GM21576 (cell line): ENCODE results near the gene TKFC.
A peak's percentile ranks its signal among the peaks of the same experiment; 100 is the strongest.

Source experiments
- ATAC-seq: cut with Tn5 transposase; IDR thresholded peaks from one replicate; pipeline ENCODE4 v1.9.1; 2021; ENCODE audit warnings: mild to moderate bottlenecking, moderate library complexity; ENCODE audit not compliant: unreplicated experiment

The TKFC gene

GRCh38 chr11:61332797-61333549, at the start of gene TKFC, which contains the start of gene DDB1:
Gene TKFC, plus strand, starts transcription at chr11:61333228. Its CDS starts 1,501 bp downstream, at chr11:61334729.
Gene DDB1, minus strand, starts transcription at chr11:61333105. Its CDS starts 137 bp downstream, at chr11:61332968.
- ATAC-seq = peak; percentile 83

DNA sequence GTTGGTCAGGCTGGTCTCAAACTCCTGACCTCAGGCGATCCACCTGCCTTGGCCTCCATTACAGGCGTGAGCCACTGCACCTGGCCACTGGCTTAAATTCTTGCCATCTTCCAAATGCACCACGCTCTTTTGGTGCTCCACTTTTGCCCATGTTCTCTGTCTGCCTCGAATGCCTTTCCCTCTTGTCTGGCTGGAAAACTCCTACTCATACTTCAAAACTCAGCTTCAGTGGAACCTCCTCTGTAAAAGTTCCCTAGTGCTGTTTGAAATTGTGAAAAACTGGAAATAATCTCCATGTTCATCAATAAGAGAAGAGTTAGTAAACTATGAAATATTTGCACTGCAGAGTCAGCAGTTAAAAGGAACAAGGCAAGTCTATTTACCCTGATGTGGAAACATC, 49.4 kb upstream of the TKFC start:
- no peak for ATAC-seq

GRCh38 chr11:61287338-61287977, 45.6 kb upstream of the TKFC start:
- ATAC-seq = no peak

DNA sequence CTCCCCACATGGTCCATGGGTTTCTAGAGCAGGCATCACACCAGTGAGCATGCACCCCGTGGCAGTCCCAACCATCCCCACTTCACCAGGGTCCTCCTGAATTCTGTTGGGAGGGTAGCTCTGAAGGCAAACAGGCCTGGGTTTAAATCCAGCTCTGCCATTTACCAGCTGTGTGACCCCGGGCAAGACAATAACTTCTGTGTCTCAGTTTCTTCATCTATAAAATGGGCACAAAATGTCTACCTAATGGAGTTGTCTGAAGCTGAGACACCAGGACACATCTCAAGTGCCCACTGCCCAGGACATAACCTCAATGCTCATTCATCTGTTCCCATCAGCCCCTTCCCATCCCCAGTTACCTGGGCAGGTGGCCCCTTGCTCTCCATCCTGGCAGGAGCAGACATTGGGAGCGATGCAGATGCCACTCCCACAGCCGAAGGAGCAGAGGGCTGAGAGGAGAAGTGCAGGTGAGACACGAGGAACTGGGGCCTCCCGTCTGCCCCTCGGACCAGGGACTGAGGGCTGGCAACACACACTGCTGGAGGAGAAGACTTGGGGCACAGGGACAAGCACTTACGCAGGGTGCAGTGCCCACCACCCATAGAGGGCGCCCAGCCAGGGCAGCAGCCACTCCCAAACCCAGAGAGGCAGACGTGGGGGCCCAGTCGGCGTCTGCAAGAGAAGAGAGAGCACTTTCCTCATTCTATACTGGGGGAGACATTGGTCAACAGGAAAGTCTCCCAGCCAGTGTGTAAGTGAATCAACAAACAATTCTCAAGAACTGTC, 41.9 kb upstream of the TKFC start:
- ATAC-seq = no peak

DNA sequence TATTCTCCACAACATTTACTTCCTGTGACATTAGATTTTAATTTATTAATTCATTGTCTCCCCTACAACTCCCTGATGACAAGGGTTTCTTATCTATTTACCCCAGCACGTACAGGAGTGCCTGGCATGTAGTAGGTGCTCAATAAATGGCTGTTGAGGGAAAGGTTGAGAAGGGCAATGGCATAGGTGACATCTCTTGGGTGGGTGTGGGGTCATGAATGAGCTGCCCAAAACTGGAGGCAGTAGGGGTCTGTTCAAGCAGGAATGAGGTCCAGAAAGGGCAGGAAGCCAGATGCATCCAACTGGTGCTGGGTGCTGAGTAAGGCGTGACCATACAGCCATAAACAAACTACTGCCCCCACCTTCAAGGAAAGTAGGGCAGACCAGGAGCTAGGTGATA, 40.7 kb upstream of the TKFC start:
- ATAC-seq = no peak

DNA sequence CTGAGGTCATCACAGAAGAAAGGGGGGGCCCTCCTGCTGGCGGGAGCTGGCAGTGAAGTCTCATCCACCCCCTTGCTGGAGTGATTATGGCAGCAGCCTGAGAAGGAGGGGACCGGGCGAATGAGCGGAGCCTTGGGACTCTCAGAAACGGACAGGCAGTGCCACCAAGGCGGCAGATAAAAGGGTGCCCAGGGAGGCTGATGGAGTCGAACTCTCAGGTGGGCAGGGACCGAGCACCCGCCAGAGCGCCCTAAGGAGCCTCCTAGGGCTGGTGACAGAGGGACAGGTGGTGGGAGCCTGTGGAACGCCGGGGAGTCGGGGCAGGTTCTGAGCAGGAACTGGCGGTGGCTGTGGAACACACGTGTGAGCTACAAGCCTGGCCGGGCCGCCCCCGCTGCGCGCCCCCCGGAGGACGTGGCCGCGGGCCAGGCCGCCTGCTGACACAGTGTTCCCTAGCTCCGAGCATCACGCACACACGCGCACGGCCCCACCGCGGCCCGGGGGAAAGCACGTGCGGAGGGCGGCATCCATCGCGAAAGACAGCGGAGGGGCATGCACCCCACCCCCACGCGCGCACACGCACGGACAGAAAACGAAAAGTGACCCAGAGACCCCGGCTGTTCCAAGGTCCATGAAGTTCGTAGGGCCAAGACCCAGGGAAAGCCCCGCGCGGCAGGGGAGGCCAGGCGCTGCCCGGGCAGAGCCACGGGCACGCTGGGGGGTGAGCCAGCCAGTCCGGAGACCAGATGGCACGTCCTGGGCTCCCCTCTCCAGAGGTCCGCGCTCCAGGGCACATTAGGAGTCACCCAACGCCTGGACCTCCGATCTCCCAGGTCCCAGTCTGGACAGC, 38.9 kb upstream of the TKFC start:
- ATAC-seq = peak; percentile 33

DNA sequence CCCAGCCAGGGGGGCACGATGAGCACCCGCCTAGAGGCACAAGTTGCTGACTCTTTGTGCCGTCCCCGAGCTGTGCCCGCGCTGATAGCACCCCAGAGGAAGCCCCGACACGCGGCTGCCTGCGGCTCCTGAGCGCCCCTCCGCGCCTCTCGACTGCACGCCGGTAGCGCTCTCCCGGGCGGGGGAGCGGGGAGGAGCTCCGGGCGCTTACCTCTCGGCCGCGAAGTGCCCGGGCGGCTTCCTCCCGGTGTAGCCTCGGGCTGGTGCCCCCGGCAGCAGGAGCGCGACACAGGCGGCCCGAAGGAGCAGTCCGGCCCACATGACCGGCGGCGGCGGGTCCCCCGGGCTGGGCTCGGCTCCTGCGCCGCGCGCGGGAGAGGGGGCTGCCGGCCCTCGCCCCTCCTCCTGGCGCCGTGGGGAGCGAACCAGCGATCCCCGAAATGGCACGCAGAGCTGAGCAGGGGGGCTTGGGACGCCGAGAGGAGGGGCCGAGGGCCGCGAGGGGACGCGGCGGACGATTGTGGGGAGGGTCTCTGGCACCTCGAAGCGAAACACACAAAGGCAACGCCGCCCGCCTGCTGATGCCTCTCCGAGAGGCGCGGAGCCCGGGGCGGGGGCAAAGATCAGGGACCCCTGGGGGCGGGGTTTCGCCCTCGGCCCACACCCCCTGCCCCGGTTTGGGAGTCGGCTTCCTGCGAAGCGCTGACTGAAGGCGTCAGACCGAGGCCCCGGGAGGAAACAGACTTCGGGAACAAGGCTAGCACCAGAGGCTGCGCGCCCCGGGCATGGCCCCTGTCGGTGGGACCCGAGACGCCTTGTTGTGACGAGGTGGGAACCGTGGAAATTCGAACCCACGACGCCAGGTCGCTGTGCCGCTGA, 38.1 kb upstream of the TKFC start, which contains the start of gene VWCE:
TSS of gene VWCE (minus strand) at position 600 of the 879 bp plus-strand sequence. CDS start at position 321, 279 bp downstream.
- peak; percentile 69 for ATAC-seq

DNA sequence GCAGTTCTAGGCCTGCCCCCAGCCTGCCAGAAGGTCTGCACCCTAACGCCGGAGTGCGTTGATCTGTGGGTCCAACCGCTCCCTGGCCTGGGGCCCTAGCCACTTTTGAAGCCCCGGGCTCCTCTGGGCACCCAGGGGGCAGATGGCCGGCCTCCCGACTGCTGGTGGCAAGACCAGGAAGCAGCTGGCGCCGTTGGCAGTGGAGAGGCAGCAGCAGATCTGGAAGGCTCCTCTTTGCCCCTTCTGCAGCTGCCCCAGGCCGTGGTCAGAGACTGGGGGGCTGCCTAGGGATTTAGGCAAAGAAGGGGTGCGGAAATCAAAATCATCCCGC, 37.5 kb upstream of the TKFC start:
- ATAC-seq = no peak

DNA sequence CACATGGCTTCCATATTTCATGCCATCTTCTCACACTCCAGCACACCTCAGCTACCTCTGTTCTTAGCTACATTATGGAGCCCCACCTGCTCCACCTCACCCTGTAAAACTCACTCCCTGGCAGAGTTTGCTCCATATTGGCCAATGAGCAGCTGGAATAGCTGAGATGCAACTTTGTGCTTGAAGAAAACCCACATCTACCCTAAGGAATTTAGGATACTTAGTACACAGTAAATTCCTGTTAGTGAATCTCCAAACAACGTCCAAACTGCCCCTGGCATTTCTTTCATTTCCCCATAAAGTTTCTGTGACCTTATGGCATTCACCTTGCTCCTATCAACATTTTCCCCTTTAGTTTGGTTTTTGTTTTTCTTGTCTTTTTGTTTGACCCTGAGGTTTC, 35.7 kb upstream of the TKFC start:
- ATAC-seq = no peak

GRCh38 chr11:61297746-61298145, 35.3 kb upstream of the TKFC start:
- no peak for ATAC-seq

DNA sequence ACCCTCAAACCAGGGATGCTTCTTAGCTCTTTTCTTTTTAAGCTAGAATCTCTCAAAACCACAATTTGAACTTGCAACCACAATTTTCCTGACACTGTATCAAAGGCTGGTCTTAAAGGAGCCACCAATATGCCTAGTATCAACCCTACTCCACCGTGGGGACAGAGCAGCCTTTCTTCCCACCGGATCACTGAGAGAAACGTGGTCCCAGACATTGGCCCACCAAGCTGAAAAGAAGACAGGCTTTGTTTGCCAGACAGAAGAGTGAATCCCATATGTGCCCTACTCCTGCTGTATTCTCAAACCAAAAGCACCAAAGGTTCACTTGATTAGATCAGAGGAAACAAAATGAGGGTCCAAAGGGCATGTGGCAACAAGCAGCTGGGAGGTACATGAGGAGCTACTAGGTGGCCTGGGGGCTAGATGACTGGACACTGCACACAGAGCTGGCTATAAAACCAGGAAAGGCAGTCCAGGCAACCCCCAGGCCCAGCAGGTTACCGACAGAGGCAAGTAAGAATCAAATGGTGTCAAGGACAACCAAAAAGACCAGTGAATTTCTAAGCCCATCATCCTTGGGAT, 34.3 kb upstream of the TKFC start:
- no peak for ATAC-seq

GRCh38 chr11:61302550-61302949, 30.5 kb upstream of the TKFC start:
- no peak for ATAC-seq

GRCh38 chr11:61303725-61304124, 29.3 kb upstream of the TKFC start:
- ATAC-seq = no peak

DNA sequence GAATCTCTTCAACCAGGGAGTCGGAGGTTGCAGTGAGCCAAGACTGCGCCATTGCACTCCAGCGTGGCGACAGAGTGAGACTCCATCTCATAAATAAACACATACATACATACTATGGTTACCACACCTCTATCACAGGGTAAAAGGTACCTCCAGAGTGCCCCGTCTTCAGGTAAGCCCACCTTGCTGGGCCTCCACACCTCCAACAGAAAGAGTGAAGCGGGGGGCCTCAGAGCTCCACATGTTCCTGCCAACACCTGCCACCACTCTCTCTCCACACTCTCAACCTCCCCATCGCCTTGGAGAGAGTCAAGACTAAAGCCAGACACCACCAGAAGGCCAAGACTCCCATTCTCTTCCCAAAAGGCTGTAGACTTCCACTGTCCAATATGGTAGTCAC, 27.6 kb upstream of the TKFC start:
- ATAC-seq = no peak

DNA sequence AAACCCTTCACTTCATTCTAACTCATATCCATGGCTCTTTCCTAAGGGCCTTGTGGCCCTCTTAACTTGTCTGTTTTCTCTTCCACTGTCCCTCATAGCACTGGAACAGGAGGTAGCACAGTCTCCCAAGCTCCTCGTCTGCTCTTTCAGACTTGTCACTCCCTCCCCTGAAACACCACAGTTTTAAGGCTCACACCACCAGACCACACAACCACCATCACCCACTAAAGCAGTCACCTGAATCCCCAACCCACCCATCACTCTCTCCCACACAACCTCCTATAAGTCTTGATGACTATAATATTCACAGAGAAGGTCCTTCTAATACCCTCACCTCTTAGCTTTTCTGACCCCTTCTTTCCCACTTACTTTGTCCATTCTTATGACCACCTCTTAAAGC, 26.8 kb upstream of the TKFC start:
- no peak for ATAC-seq

DNA sequence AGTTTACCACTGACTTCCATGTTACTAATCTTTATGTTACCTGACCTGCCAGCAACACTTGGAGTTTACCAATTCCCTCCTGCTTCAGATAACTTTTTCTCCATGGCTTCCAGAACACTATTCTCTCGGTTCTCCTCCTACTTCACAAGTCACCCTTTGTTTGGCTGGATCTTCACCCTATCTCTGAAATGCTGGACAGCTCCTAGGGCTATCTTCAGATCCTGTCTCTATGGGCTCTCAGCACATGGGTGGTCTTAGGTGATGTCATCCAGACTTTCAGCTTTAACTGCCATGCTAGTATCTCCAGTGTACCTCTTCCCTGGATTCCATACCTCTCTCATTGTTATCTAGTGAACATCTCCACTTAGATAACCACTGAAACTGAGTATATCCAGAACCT, 25.7 kb upstream of the TKFC start:
- ATAC-seq = no peak

DNA sequence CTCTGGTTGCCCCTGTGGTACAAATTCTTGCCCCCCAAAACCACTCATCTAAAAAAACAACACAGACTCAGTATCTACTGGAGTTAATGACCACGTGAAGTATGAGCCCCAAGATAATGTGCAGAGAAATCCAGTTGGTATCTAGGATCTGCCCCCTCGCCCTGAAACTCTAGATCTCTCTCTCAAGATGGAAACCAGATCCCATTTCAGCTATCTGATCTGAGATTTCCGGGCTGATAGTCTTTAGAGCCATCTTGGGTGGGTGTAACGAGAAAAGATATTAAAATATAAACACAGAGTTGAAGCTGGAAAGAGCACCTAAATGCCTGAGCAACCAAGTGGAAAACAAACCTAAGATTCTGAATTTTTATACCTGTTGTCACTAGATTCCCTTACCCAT, 23.9 kb upstream of the TKFC start:
- ATAC-seq = no peak

- ATAC-seq = no peak
Observed at GRCh38 chr11:61309739-61310138, 23.3 kb upstream of the TKFC start.

- no peak for ATAC-seq
Observed at GRCh38 chr11:61310749-61311148, 22.3 kb upstream of the TKFC start.
